ENCODE results near the gene MCF2L2. TPM values are rescaled to one million over a fixed set of nuclear protein-coding genes. Genes with fewer than 3 reads are reported as not detected.
A peak's percentile ranks its signal among the peaks of the same experiment; 100 is the strongest.

MCF2L2 gene
- total and polyA plus RNA-seq, 9 of the 15 experiments (the other 6 are each of a cell fraction or from before 2014, with no cell fraction given): 0.56 to 4.2 (median 3.0) TPM

GRCh38 chr3:183354874-183355273 is 73.5 kb downstream of the MCF2L2 start:
- peak overlapping the region; percentile 63 for H3K27ac ChIP-seq (ENCODE audit: extremely low read depth, low read depth, low read length)
- in situ Hi-C loops (cut with MboI) (no loop called here), intact Hi-C loops (cut with micrococcal nuclease) (loop anchor here (10.0 kb wide), 1 partner anchor 100 kb away; the partner anchor contains the start of gene B3GNT5)
- peak overlapping the region; percentile 13; the same call in 1 of the 2 replicates for H3K4me2 ChIP-seq (ENCODE audit: insufficient read depth, low read length)
- no peaks in the 10 kb centered on the region for H4K20me1 ChIP-seq (replicated peaks; ENCODE audit: control insufficient read depth, insufficient read depth, low read length)
- H3K9me1 ChIP-seq (ENCODE audit: control insufficient read depth, insufficient read depth, low read length): no peaks in the 10 kb centered on the region
- H3K79me2 ChIP-seq (ENCODE audit: control insufficient read depth, insufficient read depth, low read length): no peaks in the 10 kb centered on the region
- peaks cover 31 to 41% of the 10 kb centered on the region in 2 experiments for H3K4me1 ChIP-seq (replicated peaks in 1 of 2; ENCODE audit: control insufficient read depth in 2 of 2, insufficient read depth in 2 of 2, low read length in 2 of 2)
- BruUV-seq (replicated peaks): no TSS peak
- no peak overlapping the region for H3K4me3 ChIP-seq
- ATAC-seq: no peak
- H3K36me3 ChIP-seq (ENCODE audit: control insufficient read depth, insufficient read depth, low read length): no peaks in the 10 kb centered on the region
- FAIRE-seq: no peak
- H3K9me3 ChIP-seq (replicated peaks; ENCODE audit: control insufficient read depth, insufficient read depth, low read depth, low read length): peaks cover 2% of the 10 kb centered on the region; the same call in 1 of the 2 replicates
- DNase-seq (ENCODE audit: extremely low read depth in 1 of 4, low spot score in 3 of 4): no peak
- ChIA-PET POLR2A (interaction anchor here (1.0 kb wide), 1 partner anchor 10 kb away, joined by 3 read pairs; no protein-coding TSS in a partner anchor), CTCF (ENCODE audit: low intra/inter-chr PET ratio) (no interaction called here)
- peak overlapping the region; percentile 52; the same call in 1 of the 2 replicates for H2AFZ ChIP-seq (ENCODE audit: low read depth, low read length)
- no peak overlapping the region; a peak in 1 of 4 replicates for H3K9ac ChIP-seq (ENCODE audit: insufficient read depth in 1 of 2, low read depth in 2 of 2, low read length in 2 of 2)
- WGBS (ENCODE audit: insufficient coverage, low coverage, missing lambda C conversion rate): 79% methylated on average over 1 of the region's 1 CpG
- H3K27me3 ChIP-seq (ENCODE audit: control insufficient read depth in 2 of 2, insufficient read depth in 2 of 2, low read length in 2 of 2): no peaks in the 10 kb centered on the region; a peak in 1 of 5 replicates
- TF ChIP-seq ZBTB1 (CRISPR knock-in tag; IDR thresholded peaks at IDR 0.05; ENCODE audit: borderline replicate concordance, low read depth) (no peak), ZNF592 (IDR thresholded peaks at IDR 0.05) (0 out of 2 replicates have a peak, but pooled peaks have one; percentile 14), BRF2 (IDR thresholded peaks at IDR 0.05; ENCODE audit: borderline replicate concordance, insufficient read depth, insufficient read length) (no peak), ARID3B (CRISPR knock-in tag; IDR thresholded peaks at IDR 0.05; ENCODE audit: borderline replicate concordance) (no peak), ZNF133 (CRISPR knock-in tag; IDR thresholded peaks at IDR 0.05) (no peak), ZNF398 (CRISPR knock-in tag; IDR thresholded peaks at IDR 0.05) (no peak), ZBTB33 (CRISPR knock-in tag; IDR thresholded peaks at IDR 0.05) (no peak), RBM17 (IDR thresholded peaks at IDR 0.05; ENCODE audit: borderline replicate concordance, low read depth, low read length) (no peak)
